HEK293 (cell line): ENCODE results near the gene ARL13A.

Experiments used
- CTCF ChIA-PET: fragments of 350-600 bp; formaldehyde crosslinking; extraction: SDS; loops from one replicate; lab custom pipeline; 2021; ENCODE audit warnings: antibody characterized with exemption; lab: Yijun Ruan, JAX
- POLR2A ChIA-PET: fragments of 300-600 bp; formaldehyde crosslinking; extraction: SDS; loops from one replicate; lab custom pipeline; 2020; ENCODE audit warnings: antibody characterized with exemption, inconsistent platforms; lab: Yijun Ruan, JAX
- H3K27ac ChIP-seq: fragments of 200-500 bp; sonication (Bioruptor generic); 2 replicates; pipeline ENCODE4 v1.5.1; 2014; ENCODE audit warnings: low read depth, low read length, control low read depth, inconsistent platforms; ENCODE audit errors: extremely low read depth
- H3K36me3 ChIP-seq, 2 experiments: fragments of 200-500 bp in 1 of 2; sonication (Bioruptor generic) in 1 of 2; 1 replicate in 1 of 2; 2 replicates in 1 of 2; pipeline ENCODE4 v1.5.1; 2014 to 2017; ENCODE audit warnings: inconsistent platforms in 2 of 2, low read length in 2 of 2; ENCODE audit not compliant: control insufficient read depth in 2 of 2, insufficient read depth in 1 of 2
- H3K4me1 ChIP-seq: fragments of 200-500 bp; sonication (Bioruptor generic); 2 replicates; pipeline ENCODE4 v1.5.1; 2014; ENCODE audit warnings: mild to moderate bottlenecking, low read length, inconsistent platforms; ENCODE audit not compliant: control insufficient read depth, insufficient read depth
- H3K4me3 ChIP-seq: 2 replicates; pipeline ENCODE4 v1.5.1; 2011; ENCODE audit warnings: low read depth, mild to moderate bottlenecking, control low read depth, low read length, moderate library complexity
- H3K9me3 ChIP-seq: fragments of 200-500 bp; sonication (Bioruptor generic); 2 replicates; pipeline ENCODE4 v1.5.1; 2014; ENCODE audit warnings: low read depth, low read length, inconsistent platforms; ENCODE audit not compliant: control insufficient read depth, insufficient read depth
- GFI1B ChIP-seq: fragments of 450-650 bp; formaldehyde crosslinking; IDR thresholded peaks from 2 replicates; pipeline ENCODE4 v1.5.1; 2016; ENCODE audit warnings: missing biosample characterization, missing genetic modification characterization
- HOXD13 ChIP-seq: sonication (generic); formaldehyde crosslinking; IDR thresholded peaks from 2 replicates; pipeline ENCODE4 v1.8.0; 2022; ENCODE audit warnings: missing genetic modification reagents, borderline replicate concordance
- KLF17 ChIP-seq: fragments of 450-650 bp; formaldehyde crosslinking; IDR thresholded peaks from 2 replicates; pipeline ENCODE4 v1.5.1; 2016; ENCODE audit warnings: missing biosample characterization, missing genetic modification characterization
- KLF7 ChIP-seq: fragments of 450-650 bp; formaldehyde crosslinking; IDR thresholded peaks from 2 replicates; pipeline ENCODE4 v1.5.1; 2016; ENCODE audit warnings: missing biosample characterization, missing genetic modification characterization, borderline replicate concordance
- KLF8 ChIP-seq: fragments of 450-650 bp; formaldehyde crosslinking; IDR thresholded peaks from 2 replicates; pipeline ENCODE4 v1.5.1; 2016; ENCODE audit warnings: missing biosample characterization, missing genetic modification characterization
- MEIS1 ChIP-seq: sonication (generic); formaldehyde crosslinking; IDR thresholded peaks from 2 replicates; pipeline ENCODE4 v1.8.1; 2022; ENCODE audit warnings: missing genetic modification reagents, mild to moderate bottlenecking, borderline replicate concordance
- SCRT1 ChIP-seq: fragments of 450-650 bp; formaldehyde crosslinking; IDR thresholded peaks from 2 replicates; pipeline ENCODE4 v1.5.1; 2016; ENCODE audit warnings: missing biosample characterization, missing genetic modification characterization, borderline replicate concordance
- SP2 ChIP-seq: fragments of 450-650 bp; formaldehyde crosslinking; IDR thresholded peaks from 2 replicates; pipeline ENCODE4 v1.5.1; 2016; ENCODE audit warnings: missing biosample characterization, missing genetic modification characterization
- SP7 ChIP-seq: fragments of 450-650 bp; formaldehyde crosslinking; IDR thresholded peaks from 2 replicates; pipeline ENCODE4 v1.5.1; 2016; ENCODE audit warnings: missing biosample characterization, missing genetic modification characterization
- TCF7L2 ChIP-seq: IDR thresholded peaks from 2 replicates; pipeline ENCODE4 v1.6.1; 2011; ENCODE audit warnings: low read depth, mild to moderate bottlenecking, inconsistent platforms, low read length, moderate library complexity, borderline replicate concordance
- TRIM28 ChIP-seq: IDR thresholded peaks from 2 replicates; pipeline ENCODE4 v1.6.1; 2011; ENCODE audit warnings: low read length, control low read depth, borderline replicate concordance
- ZBTB21 ChIP-seq: fragments of 450-650 bp; formaldehyde crosslinking; IDR thresholded peaks from 2 replicates; pipeline ENCODE4 v1.5.1; 2017; ENCODE audit warnings: missing biosample characterization, missing genetic modification characterization
- ZNF175 ChIP-seq: fragments of 450-650 bp; formaldehyde crosslinking; IDR thresholded peaks from 2 replicates; pipeline ENCODE4 v1.5.1; 2016; ENCODE audit warnings: missing biosample characterization, missing genetic modification characterization
- ZNF223 ChIP-seq: fragments of 450-650 bp; formaldehyde crosslinking; IDR thresholded peaks from 2 replicates; pipeline ENCODE4 v1.5.1; 2016; ENCODE audit warnings: missing biosample characterization, missing genetic modification characterization
- ZNF274 ChIP-seq, 2 experiments: fragments of 200-500 bp in 1 of 2; fragments of 450-650 bp in 1 of 2; sonication (Bioruptor generic) in 1 of 2; formaldehyde crosslinking in 1 of 2; IDR thresholded peaks; 2 replicates each; pipeline versions ENCODE4 v1.5.1 to v1.6.1; 2014 to 2016; ENCODE audit warnings: borderline replicate concordance in 1 of 2, inconsistent platforms in 1 of 2, low read length in 1 of 2, missing biosample characterization in 1 of 2, missing genetic modification characterization in 1 of 2
- ZNF280C ChIP-seq: fragments of 450-650 bp; formaldehyde crosslinking; IDR thresholded peaks from 2 replicates; pipeline ENCODE4 v1.5.1; 2016; ENCODE audit warnings: missing biosample characterization, missing genetic modification characterization
- ZNF324 ChIP-seq: fragments of 450-650 bp; formaldehyde crosslinking; IDR thresholded peaks from 2 replicates; pipeline ENCODE4 v1.5.1; 2016; ENCODE audit warnings: missing biosample characterization, missing genetic modification characterization
- ZNF366 ChIP-seq: fragments of 450-650 bp; formaldehyde crosslinking; conservative IDR thresholded peaks from 2 replicates; pipeline ENCODE4 v1.5.1; 2016; ENCODE audit warnings: missing biosample characterization, missing genetic modification characterization
- ZNF423 ChIP-seq: fragments of 450-650 bp; formaldehyde crosslinking; IDR thresholded peaks from 2 replicates; pipeline ENCODE4 v1.5.1; 2016; ENCODE audit warnings: missing biosample characterization, missing genetic modification characterization
- ZNF426 ChIP-seq: fragments of 450-650 bp; formaldehyde crosslinking; IDR thresholded peaks from 2 replicates; pipeline ENCODE4 v1.5.1; 2017; ENCODE audit warnings: missing biosample characterization, missing genetic modification characterization, mild to moderate bottlenecking, inconsistent platforms, moderate library complexity
- ZNF514 ChIP-seq: fragments of 450-650 bp; formaldehyde crosslinking; IDR thresholded peaks from 2 replicates; pipeline ENCODE4 v1.5.1; 2016; ENCODE audit warnings: missing biosample characterization, missing genetic modification characterization
- ZNF529 ChIP-seq: fragments of 450-650 bp; formaldehyde crosslinking; IDR thresholded peaks from 2 replicates; pipeline ENCODE4 v1.5.1; 2017; ENCODE audit warnings: missing genetic modification characterization, missing biosample characterization; ENCODE audit not compliant: insufficient replicate concordance
- ZNF558 ChIP-seq: fragments of 450-650 bp; formaldehyde crosslinking; IDR thresholded peaks from 2 replicates; pipeline ENCODE4 v1.5.1; 2016; ENCODE audit warnings: missing biosample characterization, missing genetic modification characterization
- ZNF610 ChIP-seq: fragments of 450-650 bp; formaldehyde crosslinking; IDR thresholded peaks from 2 replicates; pipeline ENCODE4 v1.5.1; 2016; ENCODE audit warnings: missing biosample characterization, missing genetic modification characterization, borderline replicate concordance
- ZNF623 ChIP-seq: fragments of 450-650 bp; formaldehyde crosslinking; IDR thresholded peaks from 2 replicates; pipeline ENCODE4 v1.5.1; 2016; ENCODE audit warnings: missing biosample characterization, missing genetic modification characterization
- ZNF658 ChIP-seq: fragments of 450-650 bp; formaldehyde crosslinking; IDR thresholded peaks from 2 replicates; pipeline ENCODE4; 2016; ENCODE audit warnings: missing biosample characterization, missing genetic modification characterization
- ZNF664 ChIP-seq: fragments of 450-650 bp; formaldehyde crosslinking; IDR thresholded peaks from 2 replicates; pipeline ENCODE4 v1.5.1; 2016; ENCODE audit warnings: missing biosample characterization, missing genetic modification characterization
- ZNF830 ChIP-seq: fragments of 450-650 bp; IDR thresholded peaks from 2 replicates; pipeline ENCODE4 v1.5.0; 2018; ENCODE audit warnings: missing biosample characterization, missing genetic modification characterization, low read depth, mild to moderate bottlenecking, moderate library complexity
- ZXDB ChIP-seq: fragments of 450-650 bp; formaldehyde crosslinking; IDR thresholded peaks from 2 replicates; pipeline ENCODE4 v1.5.1; 2016; ENCODE audit warnings: missing biosample characterization, missing genetic modification characterization
- TF ChIP-seq, protein P1 (sequence below): fragments of 450-650 bp; formaldehyde crosslinking; IDR thresholded peaks from 2 replicates; pipeline ENCODE4 v1.5.1; 2016; ENCODE audit warnings: missing biosample characterization, missing genetic modification characterization
- TF ChIP-seq, protein P2 (sequence below): fragments of 450-650 bp; formaldehyde crosslinking; IDR thresholded peaks from 2 replicates; pipeline ENCODE4 v1.5.1; 2016; ENCODE audit warnings: missing biosample characterization, missing genetic modification characterization
- TF ChIP-seq, protein P3 (sequence below): fragments of 450-650 bp; formaldehyde crosslinking; optimal IDR thresholded peaks from 2 replicates; pipeline ENCODE3; 2016; ENCODE audit warnings: missing biosample characterization, mild to moderate bottlenecking, missing genetic modification characterization

Gene ARL13A

GRCh38 chrX:100969408-100969807, at the start of gene ARL13A:
TSS of gene ARL13A (plus strand) at chrX:100969708. CDS start at chrX:100973690, 3,982 bp downstream.
- CTCF ChIA-PET: no interaction called here
- POLR2A ChIA-PET: no interaction called here

DNA sequence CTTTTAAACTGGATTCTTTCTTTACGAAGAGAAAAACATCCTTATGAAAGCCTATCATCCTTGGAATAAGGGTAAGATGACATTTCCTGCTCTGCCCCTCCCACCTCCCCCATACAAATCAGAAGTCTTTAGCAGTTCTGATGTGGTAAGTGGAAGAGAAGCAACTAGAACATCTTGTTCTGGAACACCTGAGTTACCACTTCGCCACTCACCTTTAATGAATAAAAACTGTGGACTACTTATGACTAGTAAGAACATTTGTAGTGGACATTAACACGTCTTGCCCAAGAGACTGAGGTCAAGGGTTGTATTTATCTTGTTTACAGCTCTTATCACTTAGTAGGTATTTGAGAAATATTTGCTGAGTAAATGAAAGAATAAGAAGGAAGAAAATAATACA, 45.1 kb upstream of the ARL13A start:
- ChIA-PET POLR2A (no interaction called here), CTCF (interaction anchor here (0.8 kb wide), 1 partner anchor 29 kb away, joined by 3 read pairs; no protein-coding TSS in a partner anchor)
- H3K36me3 ChIP-seq: no peaks in the 10 kb centered on the region
- no peak overlapping the region for H3K27ac ChIP-seq
- H3K4me1 ChIP-seq: 0 out of 2 replicates have a peak, but pooled peaks cover under 1% of the 10 kb centered on the region
- H3K4me3 ChIP-seq: no peak overlapping the region
- H3K9me3 ChIP-seq: no peaks in the 10 kb centered on the region
- no peak for TF ChIP-seq KLF17
- TF ChIP-seq TRIM28: no peak
- no peak for TF ChIP-seq ZNF223 (tag by site-specific recombination)
- TF ChIP-seq ZNF280C (tag by site-specific recombination): no peak
- no peak for TF ChIP-seq ZNF514 (tag by site-specific recombination)
- no peak for TF ChIP-seq SP7
- TF ChIP-seq ZNF658 (tag by site-specific recombination): no peak
- TF ChIP-seq ZNF610 (tag by site-specific recombination): no peak
- no peak for TF ChIP-seq ZNF366 (tag by site-specific recombination)
- no peak for TF ChIP-seq ZNF558 (tag by site-specific recombination)
- no peak for TF ChIP-seq GFI1B
- no peak for TF ChIP-seq ZNF274 (IDR thresholded peaks at IDR 0.05; ENCODE audit: low read length)
- TF ChIP-seq ZNF274 (tag by site-specific recombination; IDR thresholded peaks at IDR 0.05; ENCODE audit: borderline replicate concordance): no peak
- no peak for TF ChIP-seq KLF7
- no peak for TF ChIP-seq KLF8
- TF ChIP-seq HOXD13: no peak
- no peak for TF ChIP-seq ZNF529 (tag by site-specific recombination)

More at GRCh38 chrX:100969408-100969807, at the start of gene ARL13A:
- no peak within 1 kb of the TSS for H3K4me3 ChIP-seq
- no peak within 1 kb of the TSS for H3K27ac ChIP-seq
- H3K36me3 ChIP-seq: no peaks in the 10 kb centered on the region
- H3K9me3 ChIP-seq: no peaks in the 10 kb centered on the region
- H3K4me1 ChIP-seq: no peaks in the 10 kb centered on the region
- no peak for TF ChIP-seq SCRT1 (tag by site-specific recombination)
- no peak for TF ChIP-seq ZNF423 (tag by site-specific recombination)
- TF ChIP-seq, protein P1, sequence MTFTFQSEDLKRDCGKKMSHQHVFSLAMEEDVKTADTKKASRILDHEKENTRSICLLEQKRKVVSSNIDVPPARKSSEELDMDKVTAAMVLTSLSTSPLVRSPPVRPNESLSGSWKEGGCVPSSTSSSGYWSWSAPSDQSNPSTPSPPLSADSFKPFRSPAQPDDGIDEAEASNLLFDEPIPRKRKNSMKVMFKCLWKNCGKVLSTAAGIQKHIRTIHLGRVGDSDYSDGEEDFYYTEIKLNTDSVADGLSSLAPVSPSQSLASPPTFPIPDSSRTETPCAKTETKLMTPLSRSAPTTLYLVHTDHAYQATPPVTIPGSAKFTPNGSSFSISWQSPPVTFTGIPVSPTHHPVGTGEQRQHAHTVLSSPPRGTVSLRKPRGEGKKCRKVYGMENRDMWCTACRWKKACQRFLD (tag by site-specific recombination): no peak
- no peak for TF ChIP-seq ZNF426 (tag by site-specific recombination)
- TF ChIP-seq, protein P2, sequence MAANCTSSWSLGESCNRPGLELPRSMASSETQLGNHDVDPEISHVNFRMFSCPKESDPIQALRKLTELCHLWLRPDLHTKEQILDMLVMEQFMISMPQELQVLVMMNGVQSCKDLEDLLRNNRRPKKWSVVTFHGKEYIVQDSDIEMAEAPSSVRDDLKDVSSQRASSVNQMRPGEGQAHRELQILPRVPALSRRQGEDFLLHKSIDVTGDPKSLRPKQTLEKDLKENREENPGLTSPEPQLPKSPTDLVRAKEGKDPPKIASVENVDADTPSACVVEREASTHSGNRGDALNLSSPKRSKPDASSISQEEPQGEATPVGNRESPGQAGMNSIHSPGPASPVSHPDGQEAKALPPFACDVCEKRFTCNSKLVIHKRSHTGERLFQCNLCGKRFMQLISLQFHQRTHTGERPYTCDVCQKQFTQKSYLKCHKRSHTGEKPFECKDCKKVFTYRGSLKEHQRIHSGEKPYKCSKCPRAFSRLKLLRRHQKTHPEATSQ (tag by site-specific recombination): no peak
- TF ChIP-seq, protein P3, sequence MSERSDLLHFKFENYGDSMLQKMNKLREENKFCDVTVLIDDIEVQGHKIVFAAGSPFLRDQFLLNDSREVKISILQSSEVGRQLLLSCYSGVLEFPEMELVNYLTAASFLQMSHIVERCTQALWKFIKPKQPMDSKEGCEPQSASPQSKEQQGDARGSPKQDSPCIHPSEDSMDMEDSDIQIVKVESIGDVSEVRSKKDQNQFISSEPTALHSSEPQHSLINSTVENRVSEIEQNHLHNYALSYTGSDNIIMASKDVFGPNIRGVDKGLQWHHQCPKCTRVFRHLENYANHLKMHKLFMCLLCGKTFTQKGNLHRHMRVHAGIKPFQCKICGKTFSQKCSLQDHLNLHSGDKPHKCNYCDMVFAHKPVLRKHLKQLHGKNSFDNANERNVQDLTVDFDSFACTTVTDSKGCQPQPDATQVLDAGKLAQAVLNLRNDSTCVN (tag by site-specific recombination): no peak
- TF ChIP-seq SP2 (tag by site-specific recombination): no peak
- no peak for TF ChIP-seq ZNF366 (tag by site-specific recombination)
- no peak for TF ChIP-seq MEIS1 (CRISPR knock-in tag)
- TF ChIP-seq ZXDB (tag by site-specific recombination): no peak
- no peak for TF ChIP-seq ZNF324 (tag by site-specific recombination)
- TF ChIP-seq ZNF830: no peak
- TF ChIP-seq ZBTB21 (tag by site-specific recombination): no peak
- no peak for TF ChIP-seq ZNF664
- no peak for TF ChIP-seq ZNF175 (tag by site-specific recombination)
- TF ChIP-seq ZNF623 (tag by site-specific recombination): no peak
- TF ChIP-seq TCF7L2: no peak
- TF ChIP-seq, all 188 proteins: peak for 0
